GM18951 (cell line): Measurements from ENCODE around the gene KRTAP4-3.
"Not testable (repeated sequence)": the region's sequence is repeated elsewhere in the genome, so short reads cannot be mapped to it uniquely, and the experiment has no call there.

ENCODE experiments used
- POLR2A ChIP-seq: IDR thresholded peaks from 4 replicates; pipeline ENCODE4 v1.6.1; 2011; ENCODE audit warnings: mild to moderate bottlenecking; ENCODE audit not compliant: insufficient read length, insufficient read depth; ENCODE audit errors: extremely low read depth
- in situ Hi-C: fragments of 300-500 bp; cut with MboI; formaldehyde crosslinking; loops from one replicate; pipeline ENCODE4 v1.12.0; 2022; ENCODE audit warnings: low sequenced_read_pairs, mixed read lengths, inconsistent platforms; ENCODE audit not compliant: unreplicated experiment

KRTAP4-3 gene

DNA sequence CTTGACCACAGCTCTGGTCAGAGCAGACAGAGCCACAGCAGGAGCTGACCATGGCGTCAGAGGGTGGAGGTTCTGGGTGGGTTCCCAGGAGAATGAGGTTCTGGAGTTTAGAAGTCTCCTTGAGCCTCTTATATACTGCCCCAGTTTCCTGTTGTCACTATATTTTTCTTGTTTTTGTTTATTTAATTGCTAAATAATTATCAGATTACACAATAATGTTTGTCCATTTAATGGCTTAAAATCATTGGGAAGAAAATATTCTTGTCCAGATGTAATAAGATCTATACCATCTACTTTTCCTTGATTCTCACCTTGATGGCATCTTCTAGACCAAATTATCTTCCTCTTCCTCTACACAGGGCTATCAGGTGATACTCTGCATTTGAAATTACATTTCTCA, at the start of gene KRTAP4-3:
Gene KRTAP4-3 (minus strand): TSS at position 101 of the 400 bp plus-strand sequence. CDS start 49 bp downstream, at position 52.
- no peak for TF ChIP-seq POLR2A
- in situ Hi-C loops = no loop called here

DNA sequence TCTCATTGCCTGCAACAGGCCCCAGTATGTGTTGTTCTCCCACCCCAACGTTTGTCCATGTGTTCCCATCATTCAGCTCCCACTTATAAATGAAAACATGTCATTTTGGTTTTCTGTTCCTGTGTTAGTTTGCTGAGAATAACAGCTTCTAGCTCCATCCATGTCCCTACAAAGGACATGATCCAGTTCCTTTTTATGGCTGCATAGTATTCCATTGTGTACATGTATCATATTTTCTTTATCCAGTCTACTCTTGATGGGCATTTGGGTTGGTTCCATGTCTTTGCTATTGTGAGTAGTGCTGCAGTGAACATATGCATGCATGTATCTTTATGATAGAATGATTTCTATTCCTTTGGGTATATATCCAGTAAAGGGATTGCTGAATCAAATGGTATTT, 47.7 kb upstream of the KRTAP4-3 start:
- no peak for TF ChIP-seq POLR2A
- in situ Hi-C loops = no loop called here

GRCh38 chr17:41212524-41213169, 44.6 kb upstream of the KRTAP4-3 start:
- no peak for TF ChIP-seq POLR2A
- in situ Hi-C loops = no loop called here

GRCh38 chr17:41211845-41212466, 43.9 kb upstream of the KRTAP4-3 start:
- in situ Hi-C loops = no loop called here
- no peak for TF ChIP-seq POLR2A

- no peak for TF ChIP-seq POLR2A
- in situ Hi-C loops = no loop called here
These were observed 31.5 kb upstream of the KRTAP4-3 start for GRCh38 chr17:41199421-41200078.

DNA sequence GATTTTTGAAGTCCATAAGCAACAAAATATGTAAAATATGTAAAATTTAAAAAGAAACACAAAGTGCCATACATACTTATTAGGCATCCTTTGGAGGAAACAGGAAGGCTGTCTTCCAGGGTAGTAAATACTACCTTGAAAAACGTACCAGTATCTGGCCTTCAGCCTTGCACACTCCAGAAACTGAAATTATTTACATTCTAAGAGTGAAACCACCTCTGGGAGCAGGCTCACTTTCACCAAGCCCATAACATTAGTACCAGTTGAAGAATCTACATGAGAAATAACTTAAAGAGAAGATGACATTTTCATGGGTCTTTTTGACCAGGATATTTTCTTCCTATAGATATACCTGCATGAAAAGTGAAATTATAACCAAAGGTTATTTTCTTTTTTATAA, 28.0 kb upstream of the KRTAP4-3 start:
- in situ Hi-C loops = no loop called here
- no peak for TF ChIP-seq POLR2A

DNA sequence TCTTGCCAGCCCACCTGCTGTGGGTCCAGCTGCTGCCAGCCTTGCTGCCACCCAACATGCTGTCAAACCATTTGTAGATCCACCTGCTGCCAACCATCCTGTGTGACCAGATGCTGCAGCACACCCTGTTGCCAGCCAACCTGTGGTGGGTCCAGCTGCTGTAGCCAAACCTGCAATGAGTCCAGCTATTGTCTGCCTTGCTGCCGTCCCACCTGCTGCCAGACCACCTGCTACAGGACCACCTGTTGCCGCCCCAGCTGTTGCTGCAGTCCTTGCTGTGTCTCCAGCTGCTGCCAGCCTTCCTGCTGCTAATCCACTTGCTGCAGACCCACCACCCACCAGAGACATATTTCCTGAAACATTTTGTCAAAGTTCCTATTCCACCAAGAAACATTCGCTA, 22.3 kb upstream of the KRTAP4-3 start:
- no peak for TF ChIP-seq POLR2A
- in situ Hi-C loops = no loop called here

DNA sequence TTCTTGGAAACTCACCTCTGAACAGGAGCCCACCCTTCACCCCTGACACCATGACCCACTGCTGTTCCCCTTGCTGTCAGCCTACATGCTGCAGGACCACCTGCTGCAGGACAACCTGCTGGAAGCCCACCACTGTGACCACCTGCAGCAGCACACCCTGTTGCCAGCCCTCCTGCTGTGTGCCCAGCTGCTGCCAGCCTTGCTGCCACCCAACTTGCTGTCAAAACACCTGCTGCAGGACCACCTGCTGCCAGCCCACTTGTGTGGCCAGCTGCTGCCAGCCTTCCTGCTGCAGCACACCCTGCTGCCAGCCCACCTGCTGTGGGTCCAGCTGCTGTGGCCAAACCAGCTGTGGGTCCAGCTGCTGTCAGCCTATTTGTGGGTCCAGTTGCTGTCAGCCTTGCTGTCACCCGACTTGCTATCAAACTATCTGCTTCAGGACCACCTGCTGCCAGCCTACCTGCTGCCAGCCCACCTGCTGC, 21.9 kb upstream of the KRTAP4-3 start, which contains the start of gene KRTAP9-1:
Gene KRTAP9-1 (plus strand): TSS at position 51 of the 482 bp plus-strand sequence. CDS start 0 bp downstream, at position 51.
- in situ Hi-C loops = not testable (repeated sequence)

DNA sequence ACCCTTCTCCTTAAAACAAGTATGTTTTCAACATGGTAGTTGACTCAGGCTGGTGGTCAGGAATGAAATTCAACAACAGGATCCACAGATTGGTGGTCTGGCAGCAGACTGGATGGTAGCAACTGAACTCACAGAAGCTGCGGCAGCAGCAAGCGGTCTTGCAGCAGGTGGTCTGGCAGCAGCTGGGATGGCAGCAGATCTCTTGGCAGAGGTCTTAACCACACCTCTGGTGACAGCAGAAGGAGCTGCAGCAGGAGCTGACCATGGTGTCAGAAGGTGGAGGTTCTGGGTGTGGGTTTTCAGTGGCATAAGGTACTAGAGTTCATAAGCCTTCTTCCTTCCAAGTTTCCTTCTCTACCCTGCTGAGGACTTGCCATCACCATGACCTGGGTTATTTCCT, 18.9 kb upstream of the KRTAP4-3 start:
- in situ Hi-C loops = no loop called here
- TF ChIP-seq POLR2A = no peak

DNA sequence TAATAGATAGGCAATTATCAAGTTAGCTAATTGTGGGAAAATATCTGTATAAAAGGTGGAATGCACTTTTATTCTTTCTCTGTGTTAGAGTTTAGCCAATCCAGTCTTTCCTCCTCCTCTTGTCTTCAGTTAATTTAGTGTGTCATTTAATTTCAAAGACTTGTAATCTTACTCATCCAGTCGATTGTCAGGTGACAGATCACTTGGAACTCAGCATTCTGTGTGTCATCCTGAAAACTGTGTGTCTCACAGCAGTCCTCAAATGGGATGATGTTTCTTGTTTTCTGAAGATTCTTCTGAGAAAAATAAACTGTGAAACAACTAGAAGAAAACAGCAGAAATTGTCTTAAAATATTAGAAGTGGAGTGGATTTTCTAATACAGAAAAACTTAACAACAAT, 17.0 kb upstream of the KRTAP4-3 start:
- no peak for TF ChIP-seq POLR2A
- in situ Hi-C loops = no loop called here

- no peak for TF ChIP-seq POLR2A
- in situ Hi-C loops = no loop called here
These were observed 16.5 kb upstream of the KRTAP4-3 start, which contains the start of gene KRTAP4-1 for GRCh38 chr17:41184480-41184961. KRTAP4-1 (minus strand) TSS chr17:41184911; CDS start chr17:41184854, 57 bp downstream.

- in situ Hi-C loops = no loop called here
- no peak for TF ChIP-seq POLR2A
These were observed 11.0 kb upstream of the KRTAP4-3 start for GRCh38 chr17:41178843-41179616.

GRCh38 chr17:41178341-41178740, 10.3 kb upstream of the KRTAP4-3 start:
- in situ Hi-C loops = no loop called here
- no peak for TF ChIP-seq POLR2A
